ENCODE data around the gene PLXNB2.

Gene PLXNB2

DNA sequence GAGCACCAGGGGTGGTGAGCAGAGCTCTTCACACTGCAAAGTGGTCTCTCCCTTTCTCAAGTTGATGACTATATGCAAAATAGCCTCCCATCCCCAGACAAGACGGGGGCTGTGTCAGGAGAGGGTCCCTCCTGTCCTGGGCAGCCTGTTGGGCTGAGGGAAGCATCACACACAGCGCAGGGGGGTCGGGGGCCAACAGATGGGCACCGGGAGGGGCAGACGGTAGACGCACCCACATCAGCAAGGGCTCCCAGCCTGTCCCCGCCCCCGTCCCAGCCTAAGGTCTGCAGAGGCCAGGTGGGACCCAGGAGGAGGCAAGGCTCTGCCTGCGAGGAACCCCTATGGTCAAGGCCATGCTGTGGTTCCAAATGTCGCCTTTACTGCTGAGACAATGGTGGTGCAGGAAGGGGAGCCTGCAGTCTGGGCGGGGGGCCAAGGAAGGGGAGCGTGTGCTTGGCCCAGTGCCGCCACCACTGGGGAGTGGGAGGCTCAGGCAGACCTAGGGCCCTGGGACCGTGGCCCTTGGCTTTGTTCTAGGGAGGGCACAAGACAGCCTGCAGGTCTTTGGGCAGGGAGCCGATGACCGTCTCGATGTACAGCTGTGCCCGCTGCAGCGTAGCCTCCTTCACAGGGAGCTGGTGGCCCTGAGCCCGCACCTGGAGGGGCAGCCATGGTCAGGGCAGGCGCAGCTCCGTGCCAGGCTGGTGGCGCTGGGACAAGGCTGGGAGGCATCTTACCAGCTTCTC is 4.3 kb upstream of the PLXNB2 start:
- DNase-seq = peak in 1 of 2 experiments; percentile 48

DNA sequence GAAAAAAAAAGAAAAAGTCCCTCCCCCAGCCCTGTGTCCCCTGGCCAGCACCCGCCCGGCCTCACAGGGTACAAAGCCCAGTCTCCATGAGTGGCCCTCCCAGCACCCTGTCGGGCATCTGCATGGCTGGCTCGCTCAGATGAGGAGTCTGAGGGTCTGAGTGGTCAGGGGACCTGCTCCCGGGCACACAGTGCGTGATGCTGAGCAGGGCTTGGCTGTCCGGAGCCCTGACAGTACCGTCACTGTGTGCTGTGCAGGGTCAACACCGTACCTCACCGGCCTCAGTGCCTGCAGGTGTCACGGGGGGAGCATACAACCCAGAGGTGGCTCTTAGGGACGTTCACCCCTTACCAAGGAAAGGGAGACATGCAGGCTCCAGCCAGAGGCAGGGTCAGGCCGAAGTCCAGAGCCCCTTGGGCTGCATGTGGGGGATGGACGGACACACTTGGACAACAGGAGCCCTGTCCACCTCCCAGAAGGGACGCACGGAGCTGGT is 3.6 kb upstream of the PLXNB2 start:
- DNase-seq = no peak

DNA sequence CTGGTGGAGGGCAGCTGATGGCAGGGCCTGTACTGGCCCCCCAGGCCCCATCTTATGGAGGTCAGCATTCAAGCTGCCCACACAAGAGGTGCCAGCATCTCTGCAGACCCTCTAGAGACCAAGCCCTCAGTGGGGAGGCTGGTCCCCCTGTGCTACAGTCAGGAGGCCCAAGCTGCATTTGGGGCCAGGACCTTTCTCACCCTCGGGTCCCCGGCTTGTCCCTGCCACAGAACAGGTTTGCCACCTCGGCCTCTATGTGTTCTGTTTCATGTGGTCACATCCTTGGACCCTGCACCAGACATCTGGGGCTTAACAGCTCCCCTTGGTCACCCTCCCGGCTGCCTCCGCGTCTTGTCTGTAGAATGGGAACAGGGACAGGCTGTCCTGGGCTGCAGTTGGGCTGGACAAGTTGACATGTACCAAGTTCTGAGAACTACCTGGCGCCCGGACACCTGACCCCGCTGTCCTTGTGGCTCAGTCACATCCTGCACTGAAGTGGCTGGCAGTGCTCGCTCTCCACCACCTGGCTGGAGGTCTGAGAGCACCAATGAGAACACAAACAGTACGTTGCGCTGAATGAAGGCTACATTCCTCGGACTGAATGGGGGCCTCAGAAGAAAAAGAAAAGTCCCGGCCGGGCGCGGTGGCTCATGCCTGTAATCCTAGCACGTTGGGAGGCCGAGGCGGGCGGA is 2.7 kb upstream of the PLXNB2 start:
- no peak for DNase-seq

DNA sequence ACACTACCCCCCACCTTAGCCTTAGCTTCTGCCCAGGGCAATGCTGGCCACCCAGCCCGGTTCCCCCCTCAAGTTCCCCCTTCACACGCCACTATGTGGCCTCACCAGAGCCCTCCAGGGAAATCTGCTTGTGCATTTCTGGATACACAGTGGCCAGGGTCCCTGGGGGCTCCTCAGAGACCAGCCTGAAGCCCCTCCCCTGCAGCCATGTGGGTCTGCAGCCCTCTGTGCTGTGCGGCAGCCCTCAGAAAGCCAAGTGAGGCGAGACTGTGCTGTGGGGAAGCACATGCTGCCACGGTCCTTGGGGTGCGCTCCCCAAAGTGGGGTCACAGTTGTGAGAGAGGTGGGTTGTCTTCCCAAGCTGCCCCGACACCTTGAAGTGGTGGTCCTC is 2.1 kb upstream of the PLXNB2 start:
- no peak for DNase-seq

DNA sequence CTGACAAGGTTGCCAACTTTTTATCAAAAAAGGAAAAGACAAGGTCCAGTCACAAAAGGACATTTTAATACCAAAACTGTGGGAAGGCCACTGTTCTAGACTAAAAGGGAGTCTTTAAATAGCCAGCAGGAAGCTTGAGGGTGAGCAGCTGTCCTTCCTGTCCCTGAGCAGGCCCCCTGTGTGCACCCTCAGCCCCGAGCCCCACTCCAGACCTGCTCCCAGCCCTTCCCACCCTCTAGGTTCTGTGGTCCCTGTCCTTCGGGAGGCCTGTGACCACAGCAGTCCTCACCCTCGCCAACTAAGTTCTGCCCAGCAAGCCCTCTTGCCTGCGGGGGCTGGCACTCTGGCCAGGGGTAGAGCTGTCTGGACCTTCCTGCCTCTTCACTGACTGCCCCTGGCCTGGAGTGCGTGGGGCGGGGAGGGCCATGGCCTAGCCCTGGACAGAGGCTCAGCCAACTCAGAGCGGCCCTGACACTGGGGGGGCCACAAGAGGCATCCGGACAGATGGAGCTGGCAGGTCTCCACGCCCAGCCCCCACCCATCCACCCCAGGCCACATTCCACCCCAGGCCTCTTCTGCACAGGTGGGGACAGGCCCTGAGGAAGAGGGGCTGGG is 1.6 kb upstream of the PLXNB2 start:
- no peak for DNase-seq

DNA sequence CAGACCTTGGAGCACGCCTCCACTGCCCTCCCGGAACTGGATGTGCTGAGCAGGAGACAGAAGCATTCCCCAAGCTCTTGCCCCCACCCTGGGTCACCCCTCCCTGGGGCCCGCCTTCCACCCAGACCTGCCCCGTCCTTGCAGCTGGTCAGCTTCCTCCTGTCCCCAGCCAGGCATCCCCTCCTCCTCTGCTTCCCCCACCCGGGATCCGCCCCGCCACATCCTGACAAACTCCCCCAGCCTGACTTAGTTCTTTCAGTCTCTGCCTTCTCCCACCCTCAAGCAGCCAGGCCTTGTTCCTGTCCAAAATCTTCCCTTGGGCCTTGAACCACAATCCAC is 1.1 kb upstream of the PLXNB2 start:
- DNase-seq = no peak

DNA sequence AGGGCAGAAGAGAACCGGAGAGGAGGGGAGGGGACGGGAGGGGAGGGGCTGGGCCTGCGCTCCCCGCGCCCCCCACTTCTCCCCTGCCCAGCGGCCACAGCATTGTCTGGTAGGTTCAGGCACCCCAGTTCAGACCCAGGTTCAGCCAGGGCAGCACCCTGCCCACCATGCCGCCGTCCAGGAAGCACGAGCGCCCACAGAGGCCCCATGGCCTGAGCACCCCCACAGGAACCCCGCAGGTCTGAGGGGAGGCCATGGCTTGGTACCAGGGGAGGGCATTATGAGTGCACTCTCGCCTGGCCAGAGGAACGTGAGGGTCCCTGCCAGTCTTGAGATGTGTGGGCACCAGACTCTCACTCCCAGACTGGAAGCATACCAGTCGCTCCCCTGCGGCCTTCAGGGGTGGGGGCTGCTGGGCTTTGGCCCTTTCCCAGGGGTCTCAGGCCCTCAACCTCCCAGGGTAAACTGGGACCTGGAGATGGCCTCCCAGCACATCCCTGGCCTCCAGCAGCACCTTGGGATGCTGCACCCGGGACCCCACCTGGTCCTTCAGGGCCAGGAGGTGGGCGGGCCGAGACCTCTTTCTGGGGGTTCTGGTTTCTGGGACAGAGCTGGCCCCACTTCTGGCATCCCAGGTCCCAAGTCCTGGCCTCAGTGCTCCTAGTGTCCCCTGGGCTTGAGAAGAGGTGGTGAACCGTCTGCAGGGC is 597 bp upstream of the PLXNB2 start:
- no peak for DNase-seq

DNA sequence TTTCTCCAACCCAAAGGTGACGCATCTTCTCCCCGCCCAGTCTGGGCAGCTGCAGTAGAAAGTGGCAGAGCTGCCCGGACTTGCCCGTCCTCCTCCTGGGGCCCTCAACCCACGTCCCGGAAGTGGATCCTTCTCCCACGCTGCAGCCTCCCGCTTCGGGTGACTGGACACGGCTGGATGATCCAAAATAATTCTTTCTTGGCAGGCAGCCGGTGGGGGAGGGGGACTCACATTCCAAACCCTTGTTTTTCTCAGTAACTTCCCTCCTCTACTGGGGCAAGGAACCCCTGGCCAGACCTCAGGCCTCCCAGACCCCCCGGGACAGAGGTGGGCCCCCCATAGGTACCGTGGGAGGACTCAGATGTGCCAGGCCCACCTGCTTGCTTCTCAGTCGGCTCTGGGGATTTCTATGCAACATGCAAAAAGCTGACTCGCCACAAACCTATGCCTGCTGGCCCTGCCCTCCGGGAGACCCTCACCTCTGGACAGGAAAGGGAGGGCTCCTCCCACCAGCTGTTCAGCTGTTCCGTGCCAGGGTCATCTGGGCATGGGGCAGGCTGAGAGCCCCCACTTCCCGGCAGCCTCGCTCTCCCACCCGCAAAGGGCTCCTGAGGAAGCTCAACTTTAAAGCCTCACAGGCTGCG is 1.4 kb downstream of the PLXNB2 start:
- DNase-seq = peak; percentile 49 to 59

DNA sequence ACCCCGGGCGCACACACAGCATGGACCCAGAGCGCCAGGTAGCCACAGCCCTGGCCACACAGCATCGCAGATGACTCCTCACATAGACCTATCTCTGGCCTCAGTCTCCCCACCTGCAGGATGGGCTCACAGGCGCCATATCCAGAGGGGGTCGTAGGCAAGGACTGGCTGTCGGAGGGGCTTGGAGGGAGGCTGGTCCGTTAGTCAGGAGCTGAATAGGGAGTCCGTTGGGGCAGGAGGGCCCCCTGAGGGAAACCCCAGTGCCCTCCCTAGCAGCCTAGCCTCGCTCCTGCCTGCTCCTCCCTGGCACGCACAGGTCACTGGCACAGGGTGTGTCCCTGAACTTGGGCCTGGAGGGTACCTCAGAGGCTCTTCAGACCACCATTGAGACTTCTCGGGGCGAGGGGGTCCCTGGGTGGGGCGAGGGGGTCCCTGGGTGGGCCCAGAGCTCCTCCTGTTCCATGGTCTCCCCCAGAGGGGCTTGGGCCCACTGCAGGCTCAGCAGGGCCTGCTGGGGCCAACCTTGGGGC is 2.0 kb downstream of the PLXNB2 start:
- DNase-seq = no peak

DNA sequence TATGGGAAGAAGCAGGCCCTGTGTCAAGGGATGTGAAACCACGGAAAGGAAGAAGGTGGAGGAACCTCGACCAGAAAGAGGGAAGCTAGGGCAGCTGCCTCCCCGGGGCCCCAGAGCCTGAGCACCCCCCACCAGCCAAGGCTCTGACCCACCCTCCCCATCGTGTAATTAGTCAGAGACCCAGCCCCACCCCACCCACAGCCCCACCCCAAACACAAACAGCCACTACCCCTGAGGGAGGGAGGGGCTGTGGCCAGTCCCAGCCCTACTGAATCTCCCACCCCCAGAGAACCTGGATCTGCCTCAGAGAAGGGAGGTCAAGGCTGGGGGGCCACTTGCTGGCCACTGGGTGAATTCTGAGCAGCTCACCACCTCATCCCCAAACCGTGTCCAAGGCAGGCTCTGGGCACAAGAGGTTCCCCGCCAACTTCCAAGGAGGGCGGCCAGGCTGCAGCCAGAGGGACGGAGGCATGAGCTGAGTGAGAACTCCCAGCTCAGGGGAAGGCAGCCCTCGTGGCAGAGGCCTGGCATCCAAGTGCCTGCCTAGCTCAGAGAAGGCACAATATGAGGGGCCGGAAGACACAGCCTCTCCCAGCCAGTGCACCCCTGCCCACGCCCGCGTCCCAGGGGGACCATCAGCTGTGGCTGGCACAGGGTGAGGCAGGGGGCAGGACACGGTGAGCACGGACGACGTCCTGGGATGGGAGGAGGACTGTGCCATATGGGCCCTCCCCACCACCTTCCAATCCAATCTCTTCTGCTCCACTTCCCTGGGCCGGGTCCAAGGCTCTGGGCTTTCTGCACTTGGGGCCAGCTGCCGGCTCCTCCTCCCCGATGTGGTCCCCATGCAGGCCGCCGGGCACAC is 2.7 kb downstream of the PLXNB2 start:
- peak; percentile 27 to 40 for DNase-seq

DNA sequence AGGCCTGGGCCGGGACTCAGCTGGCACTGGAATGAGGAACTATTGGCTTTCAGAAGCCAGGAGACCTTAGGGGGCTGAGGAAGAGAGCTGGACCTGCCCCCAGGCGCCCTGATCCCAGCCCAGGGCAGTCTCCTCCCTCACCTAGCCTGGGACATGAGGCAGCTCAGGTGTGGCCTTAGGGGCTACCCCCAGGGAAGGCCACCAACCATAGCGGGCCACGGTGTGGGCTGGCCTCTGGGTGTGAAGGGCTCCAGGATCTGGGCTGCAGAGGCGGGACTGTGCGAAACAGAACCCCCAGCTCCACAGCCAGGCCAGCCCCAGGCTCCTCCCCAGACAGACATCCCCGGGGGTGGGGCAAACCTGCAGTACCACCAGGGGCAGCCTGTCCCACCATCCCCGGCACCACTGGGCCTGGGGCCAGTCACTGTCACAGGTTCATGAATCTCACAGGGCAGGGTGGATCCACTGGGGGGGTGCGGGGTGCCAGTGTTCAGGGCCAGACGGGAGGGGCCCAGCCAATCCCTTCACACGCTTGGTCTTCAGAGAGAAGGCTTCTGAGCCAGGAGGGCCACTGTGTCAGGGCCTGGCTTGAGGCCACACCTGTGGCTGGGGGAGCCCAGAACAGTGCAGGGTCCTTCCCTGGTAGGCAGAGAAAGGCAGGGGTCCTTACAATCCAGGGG is 3.5 kb downstream of the PLXNB2 start:
- DNase-seq = no peak

DNA sequence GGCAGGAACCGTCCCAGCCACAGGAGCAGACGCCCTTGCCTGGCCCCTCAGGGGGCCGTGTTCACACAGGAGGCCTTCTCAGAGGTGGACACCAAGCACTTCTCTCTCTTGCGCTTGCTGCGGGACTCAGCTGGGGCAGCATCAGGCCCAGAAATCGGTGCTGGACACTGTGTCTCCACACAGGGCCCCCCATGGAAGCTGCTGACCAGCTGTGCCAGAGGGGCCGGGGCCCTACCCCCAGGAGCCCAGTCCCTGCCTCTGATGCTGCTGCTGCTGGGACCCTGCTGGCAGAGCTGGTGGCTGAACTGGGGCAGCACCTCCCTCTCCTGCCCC is 4.0 kb downstream of the PLXNB2 start:
- DNase-seq = no peak

DNA sequence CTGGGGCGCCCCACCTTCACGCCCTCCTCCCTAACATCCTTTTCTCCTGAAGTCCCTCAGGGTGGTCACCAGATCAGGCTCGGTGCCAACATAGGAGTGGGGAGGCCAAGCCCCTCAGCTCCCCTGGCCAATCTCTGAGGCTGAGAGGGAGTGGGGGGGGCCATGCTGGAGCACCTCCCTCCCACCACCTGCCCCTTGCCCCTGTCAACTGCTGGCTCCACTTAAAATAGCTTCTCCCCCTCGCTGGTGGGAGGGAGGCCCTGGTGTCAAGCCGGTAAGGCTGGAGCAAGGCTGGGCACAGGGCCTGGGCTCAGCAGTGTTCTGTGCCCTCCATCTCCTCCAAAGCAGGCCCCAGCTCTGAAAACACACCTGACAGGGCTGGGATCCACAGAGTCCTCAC is 4.9 kb downstream of the PLXNB2 start:
- DNase-seq = no peak

DNA sequence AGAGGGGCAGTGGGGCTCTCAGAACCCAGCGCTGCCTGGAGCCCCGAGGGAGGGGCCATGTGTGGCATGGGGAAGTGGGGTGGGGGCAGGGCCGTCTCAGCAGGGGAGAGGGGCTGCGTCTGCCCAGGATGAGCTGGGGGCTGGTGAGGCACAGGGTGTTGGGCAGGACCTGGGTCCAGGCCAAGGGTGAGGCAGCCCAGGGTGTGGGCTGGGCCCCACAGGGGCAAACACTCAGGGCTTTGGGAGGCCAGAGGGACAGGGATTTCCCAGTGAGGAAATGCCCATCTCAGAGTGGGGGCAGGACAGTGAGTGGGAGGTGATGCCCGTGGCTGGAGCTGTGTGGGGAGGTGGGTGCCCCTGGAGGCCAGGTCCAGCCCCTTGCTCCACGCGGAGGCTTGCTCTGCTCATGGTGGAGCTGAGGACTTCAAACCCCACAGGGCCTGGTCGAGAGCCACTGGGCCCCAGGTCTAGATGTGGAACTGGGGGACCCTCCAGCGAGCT is 5.4 kb downstream of the PLXNB2 start:
- no peak for DNase-seq

DNA sequence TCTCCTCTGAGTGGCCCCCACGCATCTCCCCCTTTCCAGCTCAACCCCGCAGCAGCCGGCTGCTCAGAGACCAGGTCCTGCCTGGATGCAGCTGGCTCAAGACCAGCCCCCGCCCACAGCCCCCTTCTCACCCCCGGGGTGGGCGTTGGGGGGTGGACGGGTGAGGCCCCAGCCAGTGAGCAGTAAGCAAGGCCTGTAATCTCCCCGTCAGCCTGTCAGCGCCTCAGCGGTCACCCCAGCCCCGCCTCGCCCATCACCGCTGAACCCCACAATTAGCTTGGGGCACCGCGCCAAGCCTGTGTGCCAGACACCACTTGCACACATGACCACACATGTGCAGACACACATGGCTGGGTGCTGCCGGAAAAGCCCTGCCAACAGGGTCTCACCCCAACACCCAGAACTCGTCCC is 5.9 kb downstream of the PLXNB2 start:
- no peak for DNase-seq

DNA sequence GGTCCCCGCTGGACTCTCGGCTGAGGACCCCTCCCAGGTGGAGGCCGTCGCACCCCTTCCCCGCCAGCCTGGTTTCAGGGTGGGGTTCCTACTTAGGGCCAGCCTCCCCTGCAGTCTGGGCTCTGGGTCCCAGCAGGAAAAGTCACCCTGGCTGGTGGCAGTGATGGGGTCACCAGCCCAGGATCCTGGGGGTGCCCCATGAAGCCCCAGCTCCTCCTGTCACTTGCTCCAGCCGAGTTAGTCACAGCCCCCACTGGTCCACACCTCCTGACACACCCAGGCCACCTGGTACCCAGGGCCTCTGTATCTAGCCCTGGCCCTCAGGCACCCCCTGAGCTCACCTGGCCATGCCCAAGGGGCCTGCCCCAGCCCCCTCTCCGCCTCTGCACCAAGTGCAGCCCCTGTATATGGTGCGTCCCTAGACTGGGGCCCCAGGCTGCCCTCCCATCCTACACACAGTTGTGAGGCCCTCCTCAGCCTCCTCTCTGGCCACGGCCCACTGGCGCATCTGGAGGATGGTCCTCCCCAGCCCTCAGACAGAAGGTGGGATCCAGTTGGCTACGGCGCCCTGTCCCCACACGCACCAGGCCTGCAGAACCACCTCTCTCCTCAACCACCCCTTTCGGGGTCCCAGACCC is 6.7 kb downstream of the PLXNB2 start:
- DNase-seq = no peak

DNA sequence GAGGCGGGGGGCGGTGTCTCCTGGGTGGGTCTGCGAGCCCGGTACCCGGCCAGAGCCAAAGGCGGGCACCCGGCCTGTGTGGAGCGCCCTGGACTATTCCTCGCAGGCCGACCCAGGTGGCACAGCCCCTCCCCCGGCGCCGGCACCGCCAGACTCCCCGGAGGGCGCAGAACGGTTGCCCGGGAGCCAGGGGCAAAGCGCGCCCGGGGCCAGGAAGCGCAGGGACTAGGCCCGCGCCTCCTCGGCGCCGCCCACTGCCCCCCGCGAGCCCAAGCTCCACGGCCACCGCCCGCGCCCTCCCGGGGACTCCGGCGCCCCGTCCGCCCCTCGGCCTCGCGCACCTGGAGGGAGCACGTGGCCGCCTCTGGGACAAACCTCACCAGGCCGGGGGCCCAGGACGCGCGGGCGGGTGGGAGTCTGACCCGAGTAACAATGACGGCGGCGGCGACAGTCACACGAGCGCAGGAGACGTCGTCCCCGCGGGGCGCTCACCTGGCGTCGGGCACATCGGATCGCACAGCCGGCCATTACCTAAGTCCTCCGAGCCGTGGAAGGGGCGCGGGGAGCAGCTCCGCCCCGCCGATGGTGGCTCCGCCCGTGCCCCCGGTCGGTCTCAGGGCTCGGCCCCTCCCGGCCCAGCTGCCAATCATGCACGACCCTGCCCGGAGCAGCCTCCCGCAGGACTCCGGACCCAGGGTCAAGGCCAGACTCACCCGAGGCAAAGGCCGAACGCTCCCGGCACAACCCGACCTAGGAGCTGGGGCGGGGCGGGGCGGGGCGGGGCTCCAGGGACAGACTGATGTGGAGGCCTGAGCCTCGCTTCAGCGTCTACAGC is 7.4 kb downstream of the PLXNB2 start:
- DNase-seq = no peak

DNA sequence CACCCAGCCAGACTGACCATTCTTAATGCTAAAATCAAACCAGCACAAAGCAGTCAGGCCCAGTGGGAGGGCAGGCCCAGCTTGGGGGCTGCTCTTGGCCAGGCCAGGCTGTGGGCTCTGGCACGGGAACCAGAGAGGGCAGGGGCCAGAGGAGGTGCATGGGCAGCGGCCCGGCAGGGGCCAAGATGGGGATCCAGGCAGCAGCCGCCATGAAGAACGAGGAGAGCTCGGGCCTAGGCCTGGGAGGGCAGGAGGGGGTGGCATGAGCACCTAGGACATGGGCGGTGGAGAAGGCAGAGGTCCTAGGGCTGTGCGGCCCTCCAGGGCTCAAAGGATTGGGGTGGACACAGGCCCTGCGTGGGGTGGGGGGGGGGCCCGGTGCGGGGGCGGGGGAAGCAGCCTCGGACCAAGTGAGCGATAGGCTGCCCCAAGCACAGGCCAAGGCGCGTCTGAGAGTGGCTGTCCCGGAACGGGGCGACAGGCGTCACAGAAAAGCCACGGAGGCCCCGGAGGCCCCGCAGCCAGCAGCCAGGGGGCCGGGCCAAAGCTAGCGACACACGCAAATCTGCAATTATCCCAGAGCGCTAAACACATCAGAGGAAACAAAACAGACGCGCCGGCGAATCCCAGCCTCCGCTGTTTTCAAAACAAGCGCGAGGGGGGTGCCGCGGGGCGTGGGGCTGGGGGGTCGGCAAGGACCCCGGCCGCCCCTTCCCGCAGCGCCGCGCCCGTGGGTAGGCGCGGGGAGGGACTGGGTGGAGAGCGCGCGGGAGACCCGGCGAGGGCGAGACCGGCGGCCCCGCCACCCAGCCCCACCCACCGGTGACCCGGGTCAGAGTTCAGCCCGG is 8.3 kb downstream of the PLXNB2 start:
- DNase-seq = no peak

DNA sequence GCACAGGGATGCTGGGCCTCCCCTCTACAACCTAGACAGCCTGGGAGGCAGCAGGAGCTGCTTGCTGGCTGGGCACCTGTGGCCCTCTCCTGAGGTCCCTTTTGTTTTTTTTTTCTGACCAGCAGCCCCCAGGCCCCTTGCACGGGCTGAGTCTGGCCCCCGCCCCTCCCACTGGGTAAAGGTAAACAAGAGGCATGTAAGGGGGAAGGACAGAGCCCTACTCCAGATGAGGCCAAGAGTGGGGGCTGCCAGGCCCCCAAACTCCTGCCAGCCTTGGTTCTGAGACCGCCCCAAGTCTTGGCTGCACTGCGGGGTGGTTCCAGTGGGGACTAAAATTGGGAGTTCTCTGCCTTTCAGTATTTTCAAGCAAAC is 9.2 kb downstream of the PLXNB2 start:
- DNase-seq = no peak

Data from NCI-H524 (cell line).